T-cell (primary cell): ENCODE measurements around the gene PDCD11. TPM values are rescaled to one million over a fixed set of nuclear protein-coding genes. Genes with fewer than 3 reads are reported as not detected.

Source experiments
- ATAC-seq, 4 experiments: fragments of 200-7000 bp in 3 of 4; fragments of 150-1000 bp in 1 of 4; cut with Tn5 transposase; replicated peaks in 1 of 4; 1 replicate in 3 of 4; 2 replicates in 1 of 4; pipeline ENCODE4 v1.10.0; 2021; ENCODE audit warnings: moderate library complexity in 3 of 4, mild to moderate bottlenecking in 2 of 4, moderate number of reproducible peaks in 1 of 4
- CTCF ChIA-PET, 2 donors: fragments of 300-600 bp; sonication (Branson Sonifier 250); formaldehyde crosslinking; loops; one replicate each; lab custom pipeline; 2022; ENCODE audit warnings: antibody characterized with exemption in 2 of 2; lab: Charles Lee
- POLR2A ChIA-PET, 2 donors: fragments of 300-600 bp; sonication (Branson Sonifier 250); formaldehyde crosslinking; loops; one replicate each; lab custom pipeline; 2022; ENCODE audit warnings: antibody characterized with exemption in 2 of 2; lab: Charles Lee
- DNase-seq, 35 experiments: peaks; one replicate each; pipeline versions ENCODE4 v3.0.0 to v3.0.0-alpha.2; 2013 to 2023
- H3K27ac ChIP-seq: one replicate; pipeline ENCODE4 v1.5.1; 2013; ENCODE audit warnings: low read length
- H3K27me3 ChIP-seq, 2 experiments: replicated peaks in 1 of 2; 1 replicate in 1 of 2; 2 replicates in 1 of 2; pipeline versions ENCODE4 v1.6.1 to v1.7.0; 2013; ENCODE audit warnings: low read length in 1 of 2, mixed read lengths in 1 of 2; ENCODE audit not compliant: control insufficient read depth in 2 of 2, insufficient read depth in 2 of 2; ENCODE audit errors: extremely low read depth in 1 of 2
- H3K36me3 ChIP-seq, 2 donors: 1 replicate in 1 of 2; 2 replicates in 1 of 2; pipeline versions ENCODE4 v1.6.1 to v1.7.0; 2013; ENCODE audit warnings: low read length in 1 of 2; ENCODE audit not compliant: control insufficient read depth in 2 of 2, insufficient read depth in 1 of 2; ENCODE audit errors: extremely low read depth in 1 of 2
- H3K4me1 ChIP-seq, 2 experiments: 1 replicate in 1 of 2; 2 replicates in 1 of 2; pipeline versions ENCODE4 v1.6.1 to v1.7.0; 2013; ENCODE audit warnings: low read length in 2 of 2, mixed read lengths in 1 of 2; ENCODE audit not compliant: insufficient read depth in 2 of 2, control insufficient read depth in 1 of 2; ENCODE audit errors: extremely low read depth in 1 of 2
- H3K4me3 ChIP-seq, 2 donors: 1 replicate in 1 of 2; 2 replicates in 1 of 2; pipeline versions ENCODE4 v1.5.1 to v1.7.0; 2013; ENCODE audit warnings: mild to moderate bottlenecking in 2 of 2, low read length in 1 of 2, moderate library complexity in 1 of 2; ENCODE audit not compliant: control insufficient read depth in 1 of 2; ENCODE audit errors: extremely low read depth in 1 of 2
- H3K9me3 ChIP-seq: 2 replicates; pipeline ENCODE4 v1.7.0; 2013
- H3K27ac Mint-ChIP-seq, 2 donors: one replicate each; pipeline ENCODE4 v1.8.0; 2020 to 2021; ENCODE audit warnings: mild to moderate bottlenecking in 2 of 2, mixed read lengths in 2 of 2
- H3K27me3 Mint-ChIP-seq, 2 donors: one replicate each; pipeline ENCODE4 v1.8.0; 2021 to 2022; ENCODE audit warnings: mixed read lengths in 2 of 2
- H3K36me3 Mint-ChIP-seq: one replicate; pipeline ENCODE4 v1.8.0; 2021; ENCODE audit warnings: mixed read lengths
- H3K4me1 Mint-ChIP-seq, 3 donors: one replicate each; pipeline ENCODE4 v1.8.0; 2020 to 2022; ENCODE audit warnings: mixed read lengths in 3 of 3, mild to moderate bottlenecking in 1 of 3
- H3K4me3 Mint-ChIP-seq, 3 donors: one replicate each; pipeline ENCODE4 v1.8.0; 2020 to 2022; ENCODE audit warnings: mild to moderate bottlenecking in 3 of 3, mixed read lengths in 3 of 3, moderate library complexity in 3 of 3
- H3K9me3 Mint-ChIP-seq, 3 donors: one replicate each; pipeline ENCODE4 v1.8.0; 2020 to 2022; ENCODE audit warnings: mixed read lengths in 3 of 3
- WGBS: methylation state at CpG from one replicate; pipeline ENCODE4 v1.1.5; 2013; ENCODE audit warnings: missing lambda C conversion rate; ENCODE audit not compliant: insufficient coverage; 5-methylcytosine and 5-hydroxymethylcytosine counted together
- total RNA-seq, 35 experiments: library from RNA in 6 of 35; stranded (reverse) in 6 of 35; fragments of 120-200 nt in 1 of 35; gene quantifications; one replicate each; pipeline versions ENCODE4 v1.2.1 to v1.2.4 and lab custom pipeline; 2013 to 2026

PDCD11 gene
- total RNA-seq, 5 donors from 2014 or later (not counting 1 experiment from before 2014, with no cell fraction given): 24.0 to 53.3 (median 45.2) TPM

GRCh38 chr10:103450201-103450695 is 53.8 kb downstream of the PDCD11 start:
- CTCF ChIA-PET: interaction anchor here in 1 of 2 donors (1.0 kb wide), 1 partner anchor 33 kb away, joined by 3 read pairs; no protein-coding TSS in a partner anchor
- peaks cover 33% of the 10 kb centered on the region for H3K36me3 Mint-ChIP-seq
- H3K4me3 Mint-ChIP-seq: peak overlapping the region; percentile 88 to 90 (median 90)
- Histone ChIP-seq H3K27ac (peak overlapping the region; percentile 77), H3K4me1 (peaks cover 5 to 75% of the 10 kb centered on the region in 2 experiments), H3K4me3 (peak overlapping the region in 1 of 2 donors; percentile 74), H3K27me3 (no peaks in the 10 kb centered on the region), H3K9me3 (no peaks in the 10 kb centered on the region), H3K36me3 (peaks cover 13 to 42% of the 10 kb centered on the region in 2 donors)
- no peaks in the 10 kb centered on the region for H3K9me3 Mint-ChIP-seq
- ATAC-seq (no peak), DNase-seq (no peak)
- no peaks in the 10 kb centered on the region for H3K27me3 Mint-ChIP-seq
- WGBS: 90% methylated on average over 12 of the region's 12 CpGs
- peak overlapping the region; percentile 88 to 94 for H3K27ac Mint-ChIP-seq
- H3K4me1 Mint-ChIP-seq: peaks cover 42 to 60% (median 57%) of the 10 kb centered on the region in 3 donors
- POLR2A ChIA-PET: no interaction called here

GRCh38 chr10:103451091-103451813 is 54.8 kb downstream of the PDCD11 start:
- ChIA-PET POLR2A (no interaction called here), CTCF (interaction anchor here (0.5 to 1.9 kb wide), 4 partner anchors 16 to 64 kb away, joined by 3 to 7 read pairs (median 3); no protein-coding TSS in a partner anchor)
- ATAC-seq: peak; percentile 77 to 81 (median 78)
- Mint-ChIP-seq H3K9me3 (no peaks in the 10 kb centered on the region), H3K4me3 (peak overlapping the region; percentile 88 to 90 (median 90)), H3K27ac (peak overlapping the region; percentile 88 to 94), H3K27me3 (no peaks in the 10 kb centered on the region), H3K4me1 (peaks cover 42 to 57% (median 54%) of the 10 kb centered on the region in 3 donors), H3K36me3 (peaks cover 29% of the 10 kb centered on the region)
- Histone ChIP-seq H3K4me3 (peak overlapping the region; percentile 74 to 91), H3K36me3 (peaks cover 6 to 32% of the 10 kb centered on the region in 2 donors), H3K27me3 (no peaks in the 10 kb centered on the region), H3K9me3 (no peaks in the 10 kb centered on the region), H3K27ac (peak overlapping the region; percentile 77), H3K4me1 (peaks cover 5 to 75% of the 10 kb centered on the region in 2 experiments)
- 0% methylated on average over 10 of the region's 14 CpGs for WGBS
- DNase-seq: peak in 33 of 35 experiments; percentile 10 to 67 (median 39)

- Histone ChIP-seq H3K27me3 (no peaks in the 10 kb centered on the region), H3K27ac (peak within 1 kb of the TSS; percentile 77), H3K9me3 (no peaks in the 10 kb centered on the region), H3K4me1 (peaks cover 5 to 68% of the 10 kb centered on the region in 2 experiments), H3K36me3 (peaks cover 5 to 25% of the 10 kb centered on the region in 2 donors), H3K4me3 (peak within 1 kb of the TSS; percentile 74 to 91)
- no peaks in the 10 kb centered on the region for H3K9me3 Mint-ChIP-seq
- under 1% methylated on average over 29 of the region's 32 CpGs for WGBS
- ATAC-seq: peak; percentile 68 to 80 (median 75)
- peak within 1 kb of the TSS; percentile 88 to 90 (median 90) for H3K4me3 Mint-ChIP-seq
- peak in 32 of 35 experiments; percentile 18 to 70 (median 42) for DNase-seq
- no peaks in the 10 kb centered on the region for H3K27me3 Mint-ChIP-seq
- peaks cover 42 to 55% (median 52%) of the 10 kb centered on the region in 3 donors for H3K4me1 Mint-ChIP-seq
- peak within 1 kb of the TSS; percentile 88 to 94 for H3K27ac Mint-ChIP-seq
- H3K36me3 Mint-ChIP-seq: peaks cover 25% of the 10 kb centered on the region
- CTCF ChIA-PET: interaction anchor here (0.6 to 1.9 kb wide), 3 partner anchors 16 to 65 kb away, joined by 3 to 7 read pairs (median 3); no protein-coding TSS in a partner anchor
- POLR2A ChIA-PET: no interaction called here
These were observed 55.5 kb downstream of the PDCD11 start, which contains the start of gene CALHM2 for GRCh38 chr10:103451831-103452505. Gene CALHM2, minus strand, starts transcription at chr10:103452370. Its CDS starts 2,429 bp downstream, at chr10:103449941.

GRCh38 chr10:103452506-103453230 is 56.2 kb downstream of the PDCD11 start:
- Mint-ChIP-seq H3K4me1 (peaks cover 38 to 50% (median 49%) of the 10 kb centered on the region in 3 donors), H3K36me3 (peaks cover 21% of the 10 kb centered on the region), H3K27me3 (no peaks in the 10 kb centered on the region), H3K9me3 (no peaks in the 10 kb centered on the region), H3K27ac (peak overlapping the region; percentile 85 to 88), H3K4me3 (peak overlapping the region; percentile 88 to 90 (median 90))
- peak overlapping the region; percentile 74 to 91 for H3K4me3 ChIP-seq
- peak overlapping the region; percentile 4 for H3K27ac ChIP-seq
- ChIA-PET POLR2A (no interaction called here), CTCF (interaction anchor here in 1 of 2 donors (0.6 to 1.9 kb wide), 2 partner anchors 15 to 30 kb away, joined by 3 to 7 read pairs; no protein-coding TSS in a partner anchor)
- H3K36me3 ChIP-seq: peaks cover 3 to 18% of the 10 kb centered on the region in 2 donors
- 41% methylated on average over 24 of the region's 27 CpGs for WGBS
- H3K9me3 ChIP-seq: no peaks in the 10 kb centered on the region
- no peak for ATAC-seq
- DNase-seq: no peak
- peaks cover 5 to 61% of the 10 kb centered on the region in 2 experiments for H3K4me1 ChIP-seq
- H3K27me3 ChIP-seq: no peaks in the 10 kb centered on the region

GRCh38 chr10:103454026-103454425 is 57.6 kb downstream of the PDCD11 start:
- Histone ChIP-seq H3K9me3 (no peaks in the 10 kb centered on the region), H3K36me3 (peaks cover 0 to 11% of the 10 kb centered on the region in 2 donors), H3K4me3 (no peak overlapping the region), H3K27me3 (no peaks in the 10 kb centered on the region), H3K4me1 (peaks cover 6 to 60% of the 10 kb centered on the region in 2 experiments), H3K27ac (no peak overlapping the region)
- Mint-ChIP-seq H3K9me3 (no peaks in the 10 kb centered on the region), H3K4me3 (peak overlapping the region in 2 of 3 donors; percentile 88 to 90), H3K4me1 (peaks cover 24 to 43% (median 40%) of the 10 kb centered on the region in 3 donors), H3K27me3 (no peaks in the 10 kb centered on the region), H3K27ac (peak overlapping the region; percentile 38 to 88), H3K36me3 (peaks cover 11% of the 10 kb centered on the region)
- DNase-seq (no peak), ATAC-seq (no peak)
- ChIA-PET POLR2A (no interaction called here), CTCF (interaction anchor here in 1 of 2 donors (1.5 kb wide), 1 partner anchor 9 kb away, joined by 3 read pairs; no protein-coding TSS in a partner anchor)
- no CpG with 5 or more reads among the region's 4 CpGs for WGBS
